Naive B cell (primary cell): ENCODE results near the gene HHATL. TPM values are rescaled to one million over a fixed set of nuclear protein-coding genes. Genes with fewer than 3 reads are reported as not detected.

Experiments
- ATAC-seq, 2 donors: fragments of 150-1000 bp; cut with Tn5 transposase; 2 replicates each; pipeline ENCODE4 v1.10.0; 2021; ENCODE audit warnings: low read depth in 2 of 2, mild to moderate bottlenecking in 2 of 2, moderate library complexity in 2 of 2
- DNase-seq: peaks from one replicate; pipeline ENCODE4 v3.0.0; 2022
- H3K27ac Mint-ChIP-seq, 6 donors: one replicate each; pipeline ENCODE4 v1.8.0; 2020 to 2022; ENCODE audit warnings: mild to moderate bottlenecking in 6 of 6, mixed read lengths in 6 of 6, moderate library complexity in 5 of 6, inconsistent platforms in 2 of 6
- H3K27me3 Mint-ChIP-seq, 3 donors: one replicate each; pipeline ENCODE4 v1.8.0; 2021 to 2022; ENCODE audit warnings: mixed read lengths in 3 of 3, mild to moderate bottlenecking in 1 of 3
- H3K36me3 Mint-ChIP-seq, 2 donors: one replicate each; pipeline ENCODE4 v1.8.0; 2020 to 2022; ENCODE audit warnings: mixed read lengths in 2 of 2, inconsistent platforms in 1 of 2, mild to moderate bottlenecking in 1 of 2
- H3K4me1 Mint-ChIP-seq, 3 donors: one replicate each; pipeline ENCODE4 v1.8.0; 2020 to 2022; ENCODE audit warnings: mixed read lengths in 3 of 3, inconsistent platforms in 1 of 3, mild to moderate bottlenecking in 1 of 3, moderate library complexity in 1 of 3
- H3K4me3 Mint-ChIP-seq, 8 donors: one replicate each; pipeline ENCODE4 v1.8.0; 2020 to 2022; ENCODE audit warnings: mild to moderate bottlenecking in 8 of 8, mixed read lengths in 8 of 8, moderate library complexity in 8 of 8, inconsistent platforms in 2 of 8
- H3K9me3 Mint-ChIP-seq, 7 donors: one replicate each; pipeline ENCODE4 v1.8.0; 2020 to 2022; ENCODE audit warnings: mixed read lengths in 7 of 7, mild to moderate bottlenecking in 5 of 7, inconsistent platforms in 2 of 7, moderate library complexity in 1 of 7
- polyA plus RNA-seq, 6 donors: library from polyadenylated mRNA; unstranded; fragments of 300-500 nt; fragmentation: Illumina TruSeq; gene quantifications; one replicate each; pipeline ENCODE4 v1.2.3, GENCODE V29; 2021; ENCODE audit warnings: low read depth in 6 of 6

Gene HHATL
- polyA plus RNA-seq, 6 donors from 2014 or later, result not detected

DNA sequence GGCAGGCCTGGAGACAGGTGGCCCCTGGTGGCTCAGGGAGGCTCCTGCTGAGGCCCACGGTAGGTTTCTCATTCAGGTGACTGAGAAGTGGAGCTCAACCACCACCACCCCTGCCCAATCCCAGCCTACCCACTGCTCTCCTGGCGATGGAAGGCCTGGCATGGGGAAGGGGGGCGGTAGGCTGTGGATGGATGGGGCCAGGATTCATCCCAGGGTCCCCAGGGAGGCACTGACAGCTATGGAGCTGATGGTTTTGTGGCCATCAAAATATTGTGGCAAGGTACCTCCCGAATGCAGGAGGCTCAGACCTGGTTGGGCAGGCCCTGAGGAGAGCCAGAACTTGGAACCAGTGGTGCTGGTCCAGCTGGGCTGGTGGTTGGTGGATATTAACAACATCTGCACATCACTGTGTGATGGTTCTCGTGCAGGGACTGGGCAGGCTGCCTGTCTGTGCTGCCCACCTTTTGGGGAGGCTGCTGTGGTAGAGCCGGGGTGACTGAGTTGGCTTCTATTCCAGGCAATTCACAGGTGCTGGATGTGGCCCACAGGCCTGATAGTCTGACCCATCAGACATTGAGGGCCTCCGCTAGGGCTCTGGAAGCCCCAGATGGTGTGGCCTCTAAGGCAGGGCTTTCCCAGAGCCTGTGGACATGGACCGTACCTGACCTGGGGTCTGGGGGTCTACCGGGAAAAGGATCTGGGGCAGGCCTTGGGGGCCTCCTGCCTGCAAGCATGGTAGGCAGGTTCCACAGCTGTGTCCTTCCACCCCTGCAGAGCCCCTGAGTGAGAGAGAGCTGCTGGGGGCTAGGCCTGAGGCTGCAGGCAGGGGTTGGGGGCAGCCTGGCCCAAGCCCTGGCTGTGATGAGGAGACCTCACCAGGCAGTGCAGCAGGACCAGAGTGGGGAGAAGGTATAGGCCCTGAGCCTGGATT lies 45.7 kb downstream of the HHATL start:
- H3K36me3 Mint-ChIP-seq, result no peaks in the 10 kb centered on the region

DNA sequence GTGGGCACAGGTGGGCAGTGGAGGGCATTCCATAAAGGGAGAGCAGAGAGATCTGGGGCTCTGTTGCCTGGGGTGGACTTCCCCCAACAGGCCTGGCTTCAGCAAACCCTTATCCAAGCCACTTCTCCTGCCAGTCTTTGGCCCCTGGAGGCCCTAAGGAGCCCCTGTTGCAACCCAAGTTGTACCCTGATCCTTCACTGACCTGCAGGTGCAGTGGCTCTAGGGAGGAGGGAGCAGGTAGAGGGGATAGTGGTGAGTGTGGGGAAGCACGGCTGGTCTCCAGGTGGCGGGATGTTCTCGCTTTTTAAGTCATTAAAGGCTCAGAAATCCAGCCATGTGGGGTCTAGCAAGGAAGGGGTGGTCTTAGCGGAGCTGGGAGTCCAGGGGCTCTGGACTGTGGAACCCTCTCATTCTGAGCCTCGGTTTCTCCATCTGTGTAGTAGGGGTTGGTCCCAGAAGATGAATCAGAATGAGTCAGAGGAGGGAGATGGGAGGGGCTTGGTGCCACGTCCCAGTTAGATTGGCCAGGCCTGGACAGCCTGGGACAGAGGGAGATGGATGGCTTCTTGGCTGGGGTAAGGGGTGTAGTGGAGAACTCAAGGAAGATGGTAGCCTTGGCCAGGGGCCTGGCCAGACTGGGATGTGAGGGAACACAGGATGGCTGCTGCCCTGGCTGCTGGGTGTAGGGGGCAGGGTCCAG lies 46.5 kb downstream of the HHATL start:
- Mint-ChIP-seq H3K9me3 (peaks cover 0 to 2% (median 0%) of the 10 kb centered on the region in 7 donors), H3K4me1 (peaks cover 22 to 33% (median 24%) of the 10 kb centered on the region in 3 donors), H3K27me3 (peaks cover 0 to 24% (median 17%) of the 10 kb centered on the region in 3 donors), H3K36me3 (no peaks in the 10 kb centered on the region), H3K27ac (peak overlapping the region in 2 of 6 donors; percentile 6 to 62), H3K4me3 (peak overlapping the region in 3 of 8 donors; percentile 9 to 57 (median 37))
- DNase-seq, result no peak
- no peak for ATAC-seq

More for the DNA sequence above, 45.7 kb downstream of the HHATL start:
- DNase-seq, result no peak
- peaks cover 0 to 17% (median 16%) of the 10 kb centered on the region in 3 donors for H3K27me3 Mint-ChIP-seq
- no peak overlapping the region for H3K4me3 Mint-ChIP-seq
- H3K9me3 Mint-ChIP-seq, result peaks cover 0 to 2% (median 0%) of the 10 kb centered on the region in 7 donors
- peaks cover 18 to 33% (median 22%) of the 10 kb centered on the region in 3 donors for H3K4me1 Mint-ChIP-seq
- H3K27ac Mint-ChIP-seq, result peak overlapping the region in 1 of 6 donors; percentile 42
- no peak for ATAC-seq

DNA sequence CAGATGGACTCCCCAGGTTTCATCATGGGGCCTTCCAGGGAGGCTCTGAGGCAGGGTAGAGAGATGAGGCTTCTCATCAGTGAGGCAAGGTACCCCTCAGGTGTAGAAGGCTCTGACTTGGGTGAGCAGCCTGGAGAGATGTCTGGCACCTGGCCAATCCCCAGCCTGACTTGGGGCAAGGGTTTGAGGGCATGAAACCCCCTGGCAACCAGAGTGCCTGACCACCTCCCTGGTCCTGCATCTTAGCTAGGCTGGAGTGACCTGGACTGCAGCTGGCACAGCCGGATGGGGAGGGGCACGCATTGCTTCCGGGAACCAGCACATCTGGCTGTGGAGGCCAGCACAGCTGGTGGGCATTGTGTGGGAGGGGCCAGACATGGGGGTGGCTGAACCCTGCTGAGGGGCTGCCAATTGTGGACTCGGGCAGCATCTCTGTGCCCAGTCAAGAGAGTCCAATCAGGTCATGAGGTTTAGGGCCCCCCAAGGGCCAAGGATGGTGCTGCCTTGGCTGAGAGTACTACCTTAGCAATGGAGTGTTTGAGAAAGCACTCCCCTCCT lies 47.2 kb downstream of the HHATL start:
- H3K4me3 Mint-ChIP-seq, result peak overlapping the region in 5 of 8 donors; percentile 37 to 58 (median 53)
- H3K9me3 Mint-ChIP-seq, result peaks cover 0 to 2% (median 0%) of the 10 kb centered on the region in 7 donors
- peaks cover 22 to 27% (median 24%) of the 10 kb centered on the region in 3 donors for H3K4me1 Mint-ChIP-seq
- peak overlapping the region in 2 of 6 donors; percentile 6 to 20 for H3K27ac Mint-ChIP-seq
- no peak for ATAC-seq
- DNase-seq, result no peak
- peaks cover 0 to 24% (median 17%) of the 10 kb centered on the region in 3 donors for H3K27me3 Mint-ChIP-seq
- no peaks in the 10 kb centered on the region for H3K36me3 Mint-ChIP-seq

DNA sequence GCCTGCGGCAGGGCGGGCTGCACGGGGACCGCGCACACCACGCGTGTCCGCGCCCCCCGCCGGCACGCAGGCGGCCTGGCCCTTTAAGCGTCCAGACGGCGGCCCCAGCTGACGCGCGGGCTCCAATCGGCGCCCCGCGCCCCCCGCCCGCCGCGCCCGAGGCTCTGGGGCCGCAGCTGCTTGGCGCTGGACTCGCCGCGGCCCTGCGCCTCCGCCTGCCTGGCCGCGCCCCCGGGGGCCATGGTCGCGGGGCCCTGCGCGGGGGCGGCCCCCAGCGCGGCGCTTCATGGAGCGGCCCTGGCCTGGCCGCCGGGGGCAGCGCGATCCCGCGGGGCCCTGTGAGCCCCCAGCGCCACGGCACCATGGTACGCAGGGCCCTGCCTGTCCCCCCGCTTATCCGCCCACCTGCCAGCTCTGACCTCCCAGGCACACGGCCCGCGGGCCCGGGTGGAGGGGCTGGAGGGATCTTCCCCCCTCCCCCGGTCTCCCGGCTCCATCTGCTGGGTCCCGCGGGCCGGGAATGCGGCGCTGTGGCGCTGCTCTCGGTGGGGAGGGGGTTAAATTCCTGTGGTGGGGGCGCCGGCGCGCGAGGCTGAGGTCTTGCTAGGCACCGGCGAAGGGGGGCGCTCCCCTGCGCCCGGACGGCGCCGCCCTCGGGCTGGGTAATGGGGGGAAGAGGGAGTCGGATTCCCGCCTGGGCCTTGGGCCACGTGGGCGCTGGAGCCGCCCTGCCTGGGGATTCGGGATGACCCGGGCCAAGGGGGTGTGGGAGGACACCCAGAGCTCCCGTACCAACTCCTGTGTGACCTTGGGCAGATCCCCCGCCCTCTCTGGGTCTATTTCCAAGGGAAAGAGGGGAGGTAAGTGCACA lies 48.0 kb downstream of the HHATL start:
- Mint-ChIP-seq H3K36me3 (peaks cover 0 to under 1% of the 10 kb centered on the region in 2 donors), H3K27me3 (peaks cover 0 to 24% (median 17%) of the 10 kb centered on the region in 3 donors), H3K4me1 (peaks cover 22 to 27% (median 24%) of the 10 kb centered on the region in 3 donors), H3K27ac (peak overlapping the region in 1 of 6 donors; percentile 20), H3K4me3 (peak overlapping the region in 7 of 8 donors; percentile 39 to 89 (median 58)), H3K9me3 (peaks cover 0 to 2% (median 0%) of the 10 kb centered on the region in 7 donors)
- DNase-seq (no peak), ATAC-seq (peak; percentile 50 to 54)

DNA sequence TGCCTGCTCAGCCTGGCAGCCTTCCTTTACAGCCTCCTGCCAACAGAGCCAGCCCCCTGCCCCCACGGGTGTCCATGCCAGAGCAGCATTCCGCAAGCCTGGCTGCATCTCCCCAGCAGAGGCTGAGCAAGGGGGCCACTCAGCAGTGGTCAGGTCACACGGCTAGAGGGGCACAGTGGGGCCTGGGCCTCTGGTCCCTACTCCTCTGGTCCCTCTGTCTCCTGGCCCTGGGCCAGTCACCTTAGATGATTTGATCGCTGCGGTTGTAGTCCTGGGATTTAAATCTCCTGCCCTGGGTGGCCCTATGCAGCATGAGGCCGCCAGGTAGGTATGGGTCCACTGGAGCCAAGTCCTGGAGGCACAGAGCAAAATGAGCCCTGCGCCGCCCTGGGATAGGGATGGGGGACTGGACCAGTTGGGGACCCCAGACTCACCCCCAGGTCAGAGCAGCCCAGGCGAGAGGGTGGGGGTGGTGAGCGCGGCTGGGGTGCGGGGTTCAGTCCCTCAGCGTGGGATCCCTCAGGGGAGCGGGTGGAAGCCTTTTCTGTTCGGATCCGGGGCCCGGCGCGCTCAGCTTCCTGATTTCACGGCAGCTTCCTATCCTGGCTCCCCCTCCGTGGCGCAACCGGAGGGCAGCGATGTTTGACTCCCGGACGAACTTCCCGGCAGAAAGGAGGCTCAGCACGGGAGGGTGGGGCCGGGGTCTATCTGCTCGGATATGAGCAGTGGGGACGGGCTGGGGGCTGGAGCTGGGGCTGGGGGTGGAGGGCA lies 48.9 kb downstream of the HHATL start, which contains the start of gene ZBTB47:
ZBTB47 (plus strand) TSS at position 138 of the 771 bp plus-strand sequence. CDS start 4,659 bp downstream, outside the sequence.
- Mint-ChIP-seq H3K27ac (peak within 1 kb of the TSS in 5 of 6 donors; percentile 40 to 87 (median 80)), H3K9me3 (peaks cover 0 to 2% (median 0%) of the 10 kb centered on the region in 7 donors), H3K36me3 (peaks cover 0 to 9% of the 10 kb centered on the region in 2 donors), H3K4me3 (peak within 1 kb of the TSS; percentile 67 to 93 (median 89)), H3K4me1 (peaks cover 22 to 25% (median 24%) of the 10 kb centered on the region in 3 donors), H3K27me3 (peaks cover 0 to 24% (median 17%) of the 10 kb centered on the region in 3 donors)
- DNase-seq, result no peak
- ATAC-seq, result peak; percentile 13 to 35

- Mint-ChIP-seq H3K27ac (peak overlapping the region in 3 of 6 donors; percentile 40 to 84 (median 59)), H3K4me3 (peak overlapping the region in 7 of 8 donors; percentile 67 to 93 (median 89)), H3K9me3 (peaks cover 0 to 2% (median 0%) of the 10 kb centered on the region in 7 donors), H3K36me3 (peaks cover 0 to 9% of the 10 kb centered on the region in 2 donors), H3K4me1 (peaks cover 20 to 24% (median 22%) of the 10 kb centered on the region in 3 donors), H3K27me3 (peaks cover 0 to 24% (median 17%) of the 10 kb centered on the region in 3 donors)
- DNase-seq (no peak), ATAC-seq (no peak)
These were observed 49.4 kb downstream of the HHATL start for GRCh38 chr3:42653303-42653559.

GRCh38 chr3:42652611-42653302 lies 49.8 kb downstream of the HHATL start:
- Mint-ChIP-seq H3K27ac (peak overlapping the region in 3 of 6 donors; percentile 21 to 84 (median 40)), H3K36me3 (peaks cover 0 to 9% of the 10 kb centered on the region in 2 donors), H3K4me3 (peak overlapping the region in 7 of 8 donors; percentile 62 to 93 (median 85)), H3K9me3 (peaks cover 0 to 2% (median 0%) of the 10 kb centered on the region in 7 donors), H3K4me1 (peaks cover 20 to 24% (median 22%) of the 10 kb centered on the region in 3 donors), H3K27me3 (peaks cover 0 to 24% (median 17%) of the 10 kb centered on the region in 3 donors)
- DNase-seq (no peak), ATAC-seq (peak in 1 of 2 donors; percentile 35)

GRCh38 chr3:42652251-42652610 lies 50.4 kb downstream of the HHATL start:
- ATAC-seq, result no peak
- Mint-ChIP-seq H3K4me3 (peak overlapping the region in 1 of 8 donors; percentile 85), H3K36me3 (peaks cover 0 to 9% of the 10 kb centered on the region in 2 donors), H3K27ac (peak overlapping the region in 1 of 6 donors; percentile 21), H3K27me3 (peaks cover 0 to 24% (median 17%) of the 10 kb centered on the region in 3 donors), H3K9me3 (peaks cover 0 to 2% (median 0%) of the 10 kb centered on the region in 7 donors), H3K4me1 (peaks cover 20 to 25% (median 22%) of the 10 kb centered on the region in 3 donors)
- no peak for DNase-seq

DNA sequence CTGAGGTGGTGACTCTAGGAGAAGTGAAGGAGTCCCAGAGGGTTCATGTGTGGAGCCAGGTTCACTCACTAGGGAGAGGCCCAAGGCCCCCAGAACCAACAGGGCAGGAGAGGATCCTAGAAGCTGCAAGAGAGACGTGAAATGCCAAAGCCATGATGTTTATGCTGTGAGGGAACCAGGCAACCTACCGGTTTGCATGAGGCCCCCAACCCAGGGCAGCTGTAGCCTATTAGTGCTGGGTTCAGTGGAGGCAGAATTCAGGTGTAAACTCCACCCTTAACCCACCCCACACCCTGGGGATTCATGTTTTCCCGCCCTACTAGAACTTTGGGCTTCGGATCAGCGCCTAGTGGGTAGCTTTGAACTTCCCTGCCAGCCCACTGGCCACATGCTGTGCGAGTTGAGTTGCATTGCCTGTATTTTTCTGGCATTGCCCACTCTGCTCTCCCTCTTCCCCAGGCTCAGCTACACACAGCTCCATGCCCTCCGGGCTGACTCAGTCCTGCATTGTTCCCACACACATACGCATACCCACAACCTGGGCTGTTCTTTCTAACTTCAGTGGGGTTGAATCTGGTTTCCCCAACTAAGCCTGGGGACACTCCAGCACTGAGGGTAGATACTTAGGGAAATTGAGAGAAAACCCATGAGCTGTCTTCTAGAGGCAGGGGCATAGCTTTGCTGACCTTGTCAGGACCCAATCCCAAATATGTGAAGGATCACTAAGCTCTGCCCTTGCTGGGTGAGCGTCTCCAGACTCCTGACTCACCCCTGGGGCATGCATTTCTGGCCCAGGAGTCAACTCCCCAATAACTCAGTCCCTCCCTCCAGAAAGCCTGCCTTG lies 51.1 kb downstream of the HHATL start:
- Mint-ChIP-seq H3K27me3 (peaks cover 0 to 24% (median 17%) of the 10 kb centered on the region in 3 donors), H3K27ac (peak overlapping the region in 3 of 6 donors; percentile 0 to 59 (median 45))
- DNase-seq, result no peak

DNA sequence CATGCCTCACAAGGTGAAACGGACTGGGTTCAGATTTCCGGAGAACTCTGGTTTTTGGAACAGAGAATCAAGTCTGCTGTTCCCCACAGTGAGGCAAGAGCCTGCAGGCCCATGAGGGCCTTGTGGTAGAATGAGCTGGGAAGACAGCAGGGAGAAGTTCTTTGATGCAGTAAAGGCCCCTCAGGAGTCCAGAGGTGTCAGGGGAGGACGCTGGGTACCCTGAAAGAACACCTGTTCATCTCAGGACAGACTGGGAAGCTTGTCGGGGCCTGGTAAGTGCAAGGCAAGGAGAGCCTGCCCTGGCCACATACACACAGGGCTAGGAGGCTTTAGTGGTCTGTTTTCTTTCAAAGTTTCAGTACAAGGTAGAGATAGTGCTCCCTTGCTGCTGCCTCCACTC lies 52.8 kb downstream of the HHATL start:
- Mint-ChIP-seq H3K9me3 (peaks cover 0 to 2% (median 0%) of the 10 kb centered on the region in 7 donors), H3K27me3 (peaks cover 0 to 24% (median 17%) of the 10 kb centered on the region in 3 donors), H3K27ac (no peak overlapping the region), H3K4me1 (peaks cover 20 to 23% (median 22%) of the 10 kb centered on the region in 3 donors), H3K4me3 (no peak overlapping the region), H3K36me3 (peaks cover 4 to 17% of the 10 kb centered on the region in 2 donors)
- DNase-seq, result no peak
- no peak for ATAC-seq

More for the DNA sequence above, 51.1 kb downstream of the HHATL start:
- Mint-ChIP-seq H3K4me3 (peak overlapping the region in 1 of 8 donors; percentile 7), H3K36me3 (peaks cover 0 to 9% of the 10 kb centered on the region in 2 donors), H3K4me1 (peaks cover 20 to 25% (median 22%) of the 10 kb centered on the region in 3 donors), H3K9me3 (peaks cover 0 to 2% (median 0%) of the 10 kb centered on the region in 7 donors)
- no peak for ATAC-seq
